ENCODE results near the gene ILK. TPM values are rescaled to one million over a fixed set of nuclear protein-coding genes. Genes with fewer than 3 reads are reported as not detected.

The ILK gene
- total and polyA plus RNA-seq, 2 of the 13 experiments (the other 11 are each of a cell fraction or from before 2014, with no cell fraction given): 70.3 to 108 TPM

GRCh38 chr11:6629892-6630631 is 26.5 kb downstream of the ILK start (continued):
- no peak for TF ChIP-seq DMTF1 (CRISPR knock-in tag; IDR thresholded peaks at IDR 0.05)

GRCh38 chr11:6630632-6631291 is 27.2 kb downstream of the ILK start:
- H2AFZ ChIP-seq (ENCODE audit: low read length): no peak overlapping the region
- H3K79me2 ChIP-seq (ENCODE audit: insufficient read depth, low read length): no peaks in the 10 kb centered on the region
- H3K27me3 ChIP-seq (ENCODE audit: control insufficient read depth in 1 of 2, insufficient read depth in 2 of 2, low read length in 2 of 2): peaks cover 9 to 61% of the 10 kb centered on the region in 2 experiments; a peak in 4 of 5 replicates
- 6% methylated on average over 11 of the region's 28 CpGs for WGBS (ENCODE audit: low lambda C conversion rate)
- ChIA-PET CTCF (ENCODE audit: low intra/inter-chr PET ratio, low total read pairs) (no interaction called here), POLR2A (no interaction called here)
- peak overlapping the region; percentile 51 for H3K4me2 ChIP-seq (ENCODE audit: low read depth, low read length)
- no peak overlapping the region for H3K9ac ChIP-seq (ENCODE audit: insufficient read depth, low read depth, low read length)
- intact Hi-C loops (cut with micrococcal nuclease; ENCODE audit: unreplicated experiment) (no loop called here), in situ Hi-C loops (cut with HindIII; ENCODE audit: extremely low pct_ligation_motif_present, low pct_unique_long_range_greater_than_20kb) (no loop called here)
- no peak for DNase-seq (ENCODE audit: low spot score)
- peak overlapping the region in 1 of 3 experiments; percentile 48; a peak in 2 of 6 replicates for H3K4me3 ChIP-seq (replicated peaks in 1 of 3; ENCODE audit: insufficient read depth in 1 of 3, low read depth in 2 of 3, low read length in 3 of 3)
- H3K4me1 ChIP-seq (ENCODE audit: insufficient read depth, low read length): peaks cover 24% of the 10 kb centered on the region
- H3K27ac ChIP-seq (ENCODE audit: extremely low read length, insufficient read depth, low read length): no peak overlapping the region
- no TSS peak for BruUV-seq (replicated peaks)
- no peaks in the 10 kb centered on the region for H4K20me1 ChIP-seq (ENCODE audit: insufficient read depth, low read length)
- TF ChIP-seq ZNF354B (CRISPR knock-in tag; IDR thresholded peaks at IDR 0.05) (no peak), ELF4 (CRISPR knock-in tag; IDR thresholded peaks at IDR 0.05; ENCODE audit: borderline replicate concordance) (no peak), ZNF619 (CRISPR knock-in tag; IDR thresholded peaks at IDR 0.05) (no peak), SP4 (CRISPR knock-in tag; IDR thresholded peaks at IDR 0.05) (no peak), MYPOP (CRISPR knock-in tag; IDR thresholded peaks at IDR 0.05) (peak; percentile 14; the same call in 1 of the 2 replicates), PLRG1 (conservative IDR thresholded peaks at IDR 0.05) (no peak), ZFP62 (CRISPR knock-in tag; IDR thresholded peaks at IDR 0.05) (no peak)
- TF ChIP-seq, protein P1, sequence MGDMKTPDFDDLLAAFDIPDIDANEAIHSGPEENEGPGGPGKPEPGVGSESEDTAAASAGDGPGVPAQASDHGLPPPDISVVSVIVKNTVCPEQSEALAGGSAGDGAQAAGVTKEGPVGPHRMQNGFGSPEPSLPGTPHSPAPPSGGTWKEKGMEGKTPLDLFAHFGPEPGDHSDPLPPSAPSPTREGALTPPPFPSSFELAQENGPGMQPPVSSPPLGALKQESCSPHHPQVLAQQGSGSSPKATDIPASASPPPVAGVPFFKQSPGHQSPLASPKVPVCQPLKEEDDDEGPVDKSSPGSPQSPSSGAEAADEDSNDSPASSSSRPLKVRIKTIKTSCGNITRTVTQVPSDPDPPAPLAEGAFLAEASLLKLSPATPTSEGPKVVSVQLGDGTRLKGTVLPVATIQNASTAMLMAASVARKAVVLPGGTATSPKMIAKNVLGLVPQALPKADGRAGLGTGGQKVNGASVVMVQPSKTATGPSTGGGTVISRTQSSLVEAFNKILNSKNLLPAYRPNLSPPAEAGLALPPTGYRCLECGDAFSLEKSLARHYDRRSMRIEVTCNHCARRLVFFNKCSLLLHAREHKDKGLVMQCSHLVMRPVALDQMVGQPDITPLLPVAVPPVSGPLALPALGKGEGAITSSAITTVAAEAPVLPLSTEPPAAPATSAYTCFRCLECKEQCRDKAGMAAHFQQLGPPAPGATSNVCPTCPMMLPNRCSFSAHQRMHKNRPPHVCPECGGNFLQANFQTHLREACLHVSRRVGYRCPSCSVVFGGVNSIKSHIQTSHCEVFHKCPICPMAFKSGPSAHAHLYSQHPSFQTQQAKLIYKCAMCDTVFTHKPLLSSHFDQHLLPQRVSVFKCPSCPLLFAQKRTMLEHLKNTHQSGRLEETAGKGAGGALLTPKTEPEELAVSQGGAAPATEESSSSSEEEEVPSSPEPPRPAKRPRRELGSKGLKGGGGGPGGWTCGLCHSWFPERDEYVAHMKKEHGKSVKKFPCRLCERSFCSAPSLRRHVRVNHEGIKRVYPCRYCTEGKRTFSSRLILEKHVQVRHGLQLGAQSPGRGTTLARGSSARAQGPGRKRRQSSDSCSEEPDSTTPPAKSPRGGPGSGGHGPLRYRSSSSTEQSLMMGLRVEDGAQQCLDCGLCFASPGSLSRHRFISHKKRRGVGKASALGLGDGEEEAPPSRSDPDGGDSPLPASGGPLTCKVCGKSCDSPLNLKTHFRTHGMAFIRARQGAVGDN (CRISPR knock-in tag; IDR thresholded peaks at IDR 0.05): peak; percentile 28; the same call in 1 of the 2 replicates
- TF ChIP-seq, protein P2, sequence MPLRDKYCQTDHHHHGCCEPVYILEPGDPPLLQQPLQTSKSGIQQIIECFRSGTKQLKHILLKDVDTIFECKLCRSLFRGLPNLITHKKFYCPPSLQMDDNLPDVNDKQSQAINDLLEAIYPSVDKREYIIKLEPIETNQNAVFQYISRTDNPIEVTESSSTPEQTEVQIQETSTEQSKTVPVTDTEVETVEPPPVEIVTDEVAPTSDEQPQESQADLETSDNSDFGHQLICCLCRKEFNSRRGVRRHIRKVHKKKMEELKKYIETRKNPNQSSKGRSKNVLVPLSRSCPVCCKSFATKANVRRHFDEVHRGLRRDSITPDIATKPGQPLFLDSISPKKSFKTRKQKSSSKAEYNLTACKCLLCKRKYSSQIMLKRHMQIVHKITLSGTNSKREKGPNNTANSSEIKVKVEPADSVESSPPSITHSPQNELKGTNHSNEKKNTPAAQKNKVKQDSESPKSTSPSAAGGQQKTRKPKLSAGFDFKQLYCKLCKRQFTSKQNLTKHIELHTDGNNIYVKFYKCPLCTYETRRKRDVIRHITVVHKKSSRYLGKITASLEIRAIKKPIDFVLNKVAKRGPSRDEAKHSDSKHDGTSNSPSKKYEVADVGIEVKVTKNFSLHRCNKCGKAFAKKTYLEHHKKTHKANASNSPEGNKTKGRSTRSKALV (CRISPR knock-in tag; IDR thresholded peaks at IDR 0.05): peak; percentile 64
- no peaks in the 10 kb centered on the region for H3K9me3 ChIP-seq (ENCODE audit: low read length)
- ATAC-seq: peak; percentile 26
- FAIRE-seq: no peak
- H3K36me3 ChIP-seq (replicated peaks in 1 of 2; ENCODE audit: control insufficient read depth in 1 of 2, insufficient read depth in 2 of 2, low read length in 2 of 2): no peaks in the 10 kb centered on the region
